Gastroesophageal sphincter (tissue), 3 donors: Measurements from ENCODE around the gene ROR1.

Source experiments
- POLR2A ChIP-seq, 2 donors: fragments of 450-650 bp; IDR thresholded peaks; one replicate each; pipeline ENCODE4 v1.6.1; 2017; ENCODE audit warnings: antibody characterized with exemption in 2 of 2, mild to moderate bottlenecking in 2 of 2, moderate library complexity in 1 of 2
- TF ChIP-seq, protein P1 (sequence below), 4 experiments: fragments of 200-600 bp in 2 of 4; fragments of 450-650 bp in 2 of 4; sonication (generic) in 1 of 4; IDR thresholded peaks; one replicate each; pipeline ENCODE4 v1.5.1; 2017 to 2019; ENCODE audit warnings: antibody characterized with exemption in 4 of 4, mild to moderate bottlenecking in 2 of 4, moderate library complexity in 2 of 4

GRCh38 chr1:64074767-64075166 is 300.9 kb downstream of the ROR1 start:
- TF ChIP-seq, protein P1, sequence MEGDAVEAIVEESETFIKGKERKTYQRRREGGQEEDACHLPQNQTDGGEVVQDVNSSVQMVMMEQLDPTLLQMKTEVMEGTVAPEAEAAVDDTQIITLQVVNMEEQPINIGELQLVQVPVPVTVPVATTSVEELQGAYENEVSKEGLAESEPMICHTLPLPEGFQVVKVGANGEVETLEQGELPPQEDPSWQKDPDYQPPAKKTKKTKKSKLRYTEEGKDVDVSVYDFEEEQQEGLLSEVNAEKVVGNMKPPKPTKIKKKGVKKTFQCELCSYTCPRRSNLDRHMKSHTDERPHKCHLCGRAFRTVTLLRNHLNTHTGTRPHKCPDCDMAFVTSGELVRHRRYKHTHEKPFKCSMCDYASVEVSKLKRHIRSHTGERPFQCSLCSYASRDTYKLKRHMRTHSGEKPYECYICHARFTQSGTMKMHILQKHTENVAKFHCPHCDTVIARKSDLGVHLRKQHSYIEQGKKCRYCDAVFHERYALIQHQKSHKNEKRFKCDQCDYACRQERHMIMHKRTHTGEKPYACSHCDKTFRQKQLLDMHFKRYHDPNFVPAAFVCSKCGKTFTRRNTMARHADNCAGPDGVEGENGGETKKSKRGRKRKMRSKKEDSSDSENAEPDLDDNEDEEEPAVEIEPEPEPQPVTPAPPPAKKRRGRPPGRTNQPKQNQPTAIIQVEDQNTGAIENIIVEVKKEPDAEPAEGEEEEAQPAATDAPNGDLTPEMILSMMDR (IDR thresholded peaks at IDR 0.05), result no peak
- TF ChIP-seq POLR2A (IDR thresholded peaks at IDR 0.05), result no peak
